H1 (cell line): ENCODE data around the gene EMC10. TPM values are rescaled to one million over a fixed set of nuclear protein-coding genes. Genes with fewer than 3 reads are reported as not detected.

Experiments used
- BRCA1 ChIP-seq: IDR thresholded peaks from 2 replicates; pipeline ENCODE4 v1.6.1; 2012; ENCODE audit warnings: low read depth, low read length, improper control_type of control experiment
- CBX8 ChIP-seq: fragments of 300-800, 300-1000 bp; sonication (generic); IDR thresholded peaks from 2 replicates; pipeline ENCODE4 v1.7.1; 2016; ENCODE audit warnings: low read depth, low read length, borderline replicate concordance
- CHD2 ChIP-seq: IDR thresholded peaks from 2 replicates; pipeline ENCODE4 v1.6.1; 2012; ENCODE audit warnings: low read length, improper control_type of control experiment
- CHD7 ChIP-seq: fragments of 300-600 bp; sonication (generic); IDR thresholded peaks from 2 replicates; pipeline ENCODE4 v1.7.1; 2012; ENCODE audit warnings: low read length, moderate library complexity, mild to moderate bottlenecking, inconsistent platforms; ENCODE audit not compliant: insufficient replicate concordance
- FOSL1 ChIP-seq: IDR thresholded peaks from 2 replicates; pipeline ENCODE4 v1.6.1; 2011; ENCODE audit warnings: mild to moderate bottlenecking, low read depth, low read length, moderate library complexity; ENCODE audit not compliant: insufficient read depth
- KDM1A ChIP-seq: fragments of 200-600, 300-600 bp; sonication (generic); IDR thresholded peaks from 2 replicates; pipeline ENCODE4 v1.7.1; 2016; ENCODE audit warnings: mild to moderate bottlenecking, low read length, borderline replicate concordance
- SRF ChIP-seq: IDR thresholded peaks from 2 replicates; pipeline ENCODE4 v1.6.1; 2011; ENCODE audit warnings: mild to moderate bottlenecking, low read depth, low read length, moderate library complexity
- ZNF274 ChIP-seq: IDR thresholded peaks from 2 replicates; pipeline ENCODE4 v1.7.0; 2012; ENCODE audit warnings: low read length, borderline replicate concordance; ENCODE audit errors: extremely low read depth
- polyA plus RNA-seq, 7 experiments: library from polyadenylated mRNA; depleted of rRNA in 3 of 7; stranded (reverse) in 5 of 7; unstranded in 2 of 7; fragments of >200 nt in 5 of 7; fragments of 200-250 nt in 2 of 7; gene quantifications; 1 replicate in 5 of 7; 2 replicates in 1 of 7; 4 replicates in 1 of 7; pipeline versions ENCODE4 v1.2.1 to v1.2.3, GENCODE V29; 2011 to 2013; ENCODE audit warnings: missing spikeins in 2 of 7, mixed read lengths in 2 of 7
- total RNA-seq: library from RNA; stranded (reverse); fragmentation: NEBNext Ultra II Directional; extraction: Animal tissue kit (Norgen Biotek cat#: 25700); gene quantifications from 2 replicates; pipeline ENCODE4 v1.2.1, GENCODE V29; 2021
- TF ChIP-seq, protein P1 (sequence below): IDR thresholded peaks from 2 replicates; pipeline ENCODE4 v1.6.1; 2012; ENCODE audit warnings: low read length, inconsistent platforms

The EMC10 gene
- total and polyA plus RNA-seq, 2 of the 8 experiments (the other 6 are each of a cell fraction or from before 2014, with no cell fraction given), result 77.6 to 103 TPM

DNA sequence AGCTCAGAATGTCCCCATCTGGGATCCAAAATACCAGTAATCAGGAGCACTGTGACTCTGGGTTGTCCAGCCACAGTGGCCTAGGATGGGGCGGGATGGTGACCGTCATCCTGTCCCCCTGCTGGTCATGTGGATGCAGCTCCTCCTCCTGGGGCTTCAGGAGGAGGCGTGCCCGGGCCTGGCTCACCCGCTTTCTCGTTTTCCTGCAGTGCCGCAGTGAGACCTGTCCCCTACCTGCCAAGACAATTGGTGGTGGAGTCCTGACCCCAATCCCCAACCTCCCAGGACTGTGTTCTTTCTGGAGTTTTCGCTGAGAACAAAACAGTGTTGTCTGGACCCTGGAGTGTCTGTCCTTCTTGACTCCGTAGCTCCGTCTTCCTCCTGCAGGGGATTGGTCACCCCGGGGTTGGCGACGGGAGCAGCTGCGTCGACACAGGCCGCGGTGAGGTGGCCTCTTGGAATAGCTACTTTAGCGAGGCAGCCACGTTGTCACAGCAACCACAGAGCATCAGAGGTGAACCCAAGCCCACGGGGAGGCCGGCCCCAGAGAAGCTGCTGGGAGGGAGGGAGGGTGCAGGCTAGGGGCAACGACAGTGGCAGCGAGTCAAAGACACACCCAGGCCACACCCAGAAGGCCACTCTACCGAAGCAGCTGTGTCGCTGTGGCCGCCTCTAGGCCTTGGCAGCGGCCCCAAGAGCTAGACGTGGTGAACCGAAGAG is 10.2 kb upstream of the EMC10 start (continued):
- TF ChIP-seq CHD7 (no peak), SRF (no peak), ZNF274 (no peak), FOSL1 (no peak), CHD2 (no peak), CBX8 (no peak), KDM1A (no peak), BRCA1 (no peak)
- TF ChIP-seq, protein P1, sequence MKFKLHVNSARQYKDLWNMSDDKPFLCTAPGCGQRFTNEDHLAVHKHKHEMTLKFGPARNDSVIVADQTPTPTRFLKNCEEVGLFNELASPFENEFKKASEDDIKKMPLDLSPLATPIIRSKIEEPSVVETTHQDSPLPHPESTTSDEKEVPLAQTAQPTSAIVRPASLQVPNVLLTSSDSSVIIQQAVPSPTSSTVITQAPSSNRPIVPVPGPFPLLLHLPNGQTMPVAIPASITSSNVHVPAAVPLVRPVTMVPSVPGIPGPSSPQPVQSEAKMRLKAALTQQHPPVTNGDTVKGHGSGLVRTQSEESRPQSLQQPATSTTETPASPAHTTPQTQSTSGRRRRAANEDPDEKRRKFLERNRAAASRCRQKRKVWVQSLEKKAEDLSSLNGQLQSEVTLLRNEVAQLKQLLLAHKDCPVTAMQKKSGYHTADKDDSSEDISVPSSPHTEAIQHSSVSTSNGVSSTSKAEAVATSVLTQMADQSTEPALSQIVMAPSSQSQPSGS, result no peak
